HepG2 (cell line): ENCODE results near the gene PUS3. TPM values are rescaled to one million over a fixed set of nuclear protein-coding genes. Genes with fewer than 3 reads are reported as not detected.

ENCODE experiments used
- ARID5B ChIP-seq: IDR thresholded peaks from 2 replicates; pipeline ENCODE4 v1.4.0; 2020; ENCODE audit warnings: mild to moderate bottlenecking, missing genetic modification reagents
- DMAP1 ChIP-seq: IDR thresholded peaks from 2 replicates; pipeline ENCODE4 v1.6.1; 2016
- GABPB1 ChIP-seq: IDR thresholded peaks from 2 replicates; pipeline ENCODE4 v1.6.1; 2016; ENCODE audit warnings: mild to moderate bottlenecking, missing genetic modification reagents, moderate library complexity, missing compliant biosample characterization
- KDM5B ChIP-seq: sonication (generic); formaldehyde crosslinking; IDR thresholded peaks from 2 replicates; pipeline ENCODE4 v1.4.0; 2020; ENCODE audit warnings: missing genetic modification reagents, mild to moderate bottlenecking, borderline replicate concordance
- MAZ ChIP-seq, 2 experiments: sonication (generic) in 1 of 2; formaldehyde crosslinking in 1 of 2; IDR thresholded peaks; 2 replicates each; pipeline versions ENCODE4 v1.5.0 to v1.6.1; 2012 to 2020; ENCODE audit warnings: low read depth in 2 of 2, mild to moderate bottlenecking in 2 of 2, borderline replicate concordance in 1 of 2, improper control_type of control experiment in 1 of 2, low read length in 1 of 2, missing genetic modification reagents in 1 of 2, moderate library complexity in 1 of 2
- NCOA2 ChIP-seq: sonication (generic); formaldehyde crosslinking; IDR thresholded peaks from 2 replicates; pipeline ENCODE4 v1.8.0; 2022; ENCODE audit warnings: inconsistent platforms
- RAD21 ChIP-seq: fragments of 450-650 bp; formaldehyde crosslinking; IDR thresholded peaks from 2 replicates; pipeline ENCODE4 v1.5.0; 2020; ENCODE audit warnings: mild to moderate bottlenecking
- RXRB ChIP-seq: IDR thresholded peaks from 2 replicates; pipeline ENCODE4 v1.6.1; 2016; ENCODE audit warnings: borderline replicate concordance, missing genetic modification reagents, missing compliant biosample characterization
- SIN3B ChIP-seq: fragments of 150-350 bp; IDR thresholded peaks from 2 replicates; pipeline ENCODE4 v1.6.1; 2014; ENCODE audit warnings: low read length
- SMC3 ChIP-seq: IDR thresholded peaks from 2 replicates; pipeline ENCODE4 v1.6.1; 2011; ENCODE audit warnings: low read length, improper control_type of control experiment
- SOX13 ChIP-seq, 3 experiments: fragments of 450-650 bp in 1 of 3; sonication (generic) in 1 of 3; formaldehyde crosslinking in 1 of 3; IDR thresholded peaks in 2 of 3; conservative IDR thresholded peaks in 1 of 3; 2 replicates each; pipeline versions ENCODE4 v1.5.0 to v1.6.1; 2016 to 2020; ENCODE audit warnings: antibody characterized with exemption in 1 of 3, mild to moderate bottlenecking in 1 of 3, missing compliant biosample characterization in 1 of 3, missing genetic modification reagents in 1 of 3, moderate library complexity in 1 of 3
- SP4 ChIP-seq: sonication (generic); formaldehyde crosslinking; IDR thresholded peaks from 2 replicates; pipeline ENCODE4 v1.8.1; 2023; ENCODE audit warnings: mild to moderate bottlenecking, missing genetic modification reagents
- TAF1 ChIP-seq: sonication (generic); formaldehyde crosslinking; IDR thresholded peaks from 2 replicates; pipeline ENCODE4 v1.4.0; 2020; ENCODE audit warnings: missing genetic modification reagents
- ZNF124 ChIP-seq: sonication (generic); formaldehyde crosslinking; IDR thresholded peaks from 2 replicates; pipeline ENCODE4 v1.4.0; 2020; ENCODE audit warnings: missing genetic modification reagents
- ZNF17 ChIP-seq: sonication (generic); formaldehyde crosslinking; IDR thresholded peaks from 2 replicates; pipeline ENCODE4 v1.5.0; 2020; ENCODE audit warnings: mild to moderate bottlenecking, missing genetic modification reagents
- ZNF350 ChIP-seq: sonication (generic); formaldehyde crosslinking; IDR thresholded peaks from 2 replicates; pipeline ENCODE4 v1.4.0; 2020; ENCODE audit warnings: mild to moderate bottlenecking, low read depth, missing genetic modification reagents, borderline replicate concordance
- ZNF605 ChIP-seq: sonication (generic); formaldehyde crosslinking; IDR thresholded peaks from 2 replicates; pipeline ENCODE4 v1.8.0; 2022; ENCODE audit warnings: mild to moderate bottlenecking, missing genetic modification reagents
- ZNF614 ChIP-seq: IDR thresholded peaks from 2 replicates; pipeline ENCODE4 v1.6.1; 2018; ENCODE audit warnings: missing biosample characterization, missing genetic modification reagents, inconsistent platforms, borderline replicate concordance
- ZNF709 ChIP-seq: sonication (generic); formaldehyde crosslinking; IDR thresholded peaks from 2 replicates; pipeline ENCODE4 v1.5.0; 2020; ENCODE audit warnings: mild to moderate bottlenecking, missing genetic modification reagents
- ZNF784 ChIP-seq: sonication (generic); formaldehyde crosslinking; IDR thresholded peaks from 2 replicates; pipeline ENCODE4 v1.5.1; 2020; ENCODE audit warnings: missing genetic modification reagents, mild to moderate bottlenecking, borderline replicate concordance
- polyA plus RNA-seq, 8 experiments: library from polyadenylated mRNA; depleted of rRNA in 3 of 8; stranded (reverse) in 7 of 8; unstranded in 1 of 8; fragments of >200 nt; fragmentation: Illumina TruSeq in 4 of 8; extraction: Trizol in 4 of 8; gene quantifications; 2 replicates each; pipeline versions ENCODE4 v1.2.1 to v1.2.3, GENCODE V29; 2011 to 2016; ENCODE audit warnings: low read depth in 4 of 8, missing spikeins in 1 of 8, mixed read lengths in 1 of 8; ENCODE audit not compliant: insufficient read depth in 1 of 8
- total RNA-seq, 5 experiments: library from RNA; depleted of rRNA; stranded (reverse); fragments of >200 nt; fragmentation: Illumina TruSeq; extraction: Trizol; gene quantifications; 2 replicates each; pipeline ENCODE4 v1.2.3, GENCODE V29; 2016; ENCODE audit warnings: low read depth in 1 of 5

The PUS3 gene
- total and polyA plus RNA-seq, 2 of the 13 experiments (the other 11 are each of a cell fraction or from before 2014, with no cell fraction given): 6.0 to 18.2 TPM

- TF ChIP-seq ARID5B (CRISPR knock-in tag): 0 out of 2 replicates have a peak, but pooled peaks have one; percentile 27
- TF ChIP-seq ZNF784 (CRISPR knock-in tag): peak; percentile 60; the same call in 1 of the 2 replicates
- 0 out of 2 replicates have a peak, but pooled peaks have one; percentile 11 for TF ChIP-seq NCOA2 (CRISPR knock-in tag)
- peak; percentile 33; the same call in 1 of the 2 replicates for TF ChIP-seq RXRB (CRISPR knock-in tag)
- TF ChIP-seq ZNF350 (CRISPR knock-in tag): 0 out of 2 replicates have a peak, but pooled peaks have one; percentile 52
- no peak for TF ChIP-seq ZNF605 (CRISPR knock-in tag)
- peak; percentile 39; the same call in 1 of the 2 replicates for TF ChIP-seq RAD21 (CRISPR knock-in tag)
- peak; percentile 37; the same call in 1 of the 2 replicates for TF ChIP-seq GABPB1 (CRISPR knock-in tag)
- peak; percentile 44; the same call in 1 of the 2 replicates for TF ChIP-seq KDM5B (CRISPR knock-in tag)
- peak; percentile 73 for TF ChIP-seq SMC3
- TF ChIP-seq ZNF614 (CRISPR knock-in tag): peak; percentile 76; the same call in 1 of the 2 replicates
- no peak for TF ChIP-seq ZNF709 (CRISPR knock-in tag)
- TF ChIP-seq MAZ (IDR thresholded peaks at IDR 0.05; ENCODE audit: borderline replicate concordance, low read depth, low read length): no peak
- 0 out of 2 replicates have a peak, but pooled peaks have one; percentile 43 for TF ChIP-seq MAZ (CRISPR knock-in tag; IDR thresholded peaks at IDR 0.05; ENCODE audit: low read depth)
- TF ChIP-seq TAF1: 0 out of 2 replicates have a peak, but pooled peaks have one; percentile 15
- TF ChIP-seq SOX13 (IDR thresholded peaks at IDR 0.05): no peak
- TF ChIP-seq SOX13 (CRISPR knock-in tag; conservative IDR thresholded peaks at IDR 0.05 in 1 of 2, IDR thresholded peaks at IDR 0.05 in 1 of 2): 0 out of 4 replicates have a peak, but pooled peaks of 1 of the 2 experiments have one; percentile 11
- TF ChIP-seq SIN3B: no peak
- peak; percentile 27; the same call in 1 of the 2 replicates for TF ChIP-seq SP4
- no peak for TF ChIP-seq ZNF17 (CRISPR knock-in tag)
- TF ChIP-seq DMAP1 (CRISPR knock-in tag): 0 out of 2 replicates have a peak, but pooled peaks have one; percentile 19
- TF ChIP-seq ZNF124 (CRISPR knock-in tag): peak; percentile 38; the same call in 1 of the 2 replicates
These were observed 38.9 kb upstream of the PUS3 start (continued) for GRCh38 chr11:125941619-125942611.
